Measurements from ENCODE around the gene TPRKB.
"Not testable (repeated sequence)": the region's sequence is repeated elsewhere in the genome, so short reads cannot be mapped to it uniquely, and the experiment has no call there.

The TPRKB gene

DNA sequence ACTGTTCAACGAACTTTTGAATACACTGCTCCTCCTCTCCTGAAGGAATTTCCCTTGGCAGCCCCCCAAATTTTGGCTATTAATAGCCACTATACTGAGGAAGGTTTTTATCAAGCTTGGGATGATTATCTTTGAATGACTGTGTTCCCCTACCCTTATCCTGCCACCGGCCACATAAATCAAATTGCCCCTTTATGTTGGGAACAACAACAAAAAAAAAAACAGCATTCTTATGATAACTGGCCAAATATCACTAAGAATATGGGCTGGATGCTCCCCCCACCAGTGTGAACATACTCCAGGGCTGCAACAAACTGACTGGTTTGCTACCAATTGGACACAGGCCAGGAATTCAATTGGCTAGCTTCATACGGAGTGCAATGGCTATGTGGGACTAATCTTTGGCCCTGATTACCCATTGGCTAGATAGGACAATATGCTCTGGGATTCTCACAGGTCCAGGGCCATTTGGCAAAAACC, 22.2 kb upstream of the TPRKB start:
- DNase-seq (ENCODE audit: low spot score) = no peak
- Histone ChIP-seq H3K4me3 (no peak overlapping the region), H3K27ac (peak overlapping the region in 1 of 2 donors; percentile 55)
- TF ChIP-seq, protein P1, sequence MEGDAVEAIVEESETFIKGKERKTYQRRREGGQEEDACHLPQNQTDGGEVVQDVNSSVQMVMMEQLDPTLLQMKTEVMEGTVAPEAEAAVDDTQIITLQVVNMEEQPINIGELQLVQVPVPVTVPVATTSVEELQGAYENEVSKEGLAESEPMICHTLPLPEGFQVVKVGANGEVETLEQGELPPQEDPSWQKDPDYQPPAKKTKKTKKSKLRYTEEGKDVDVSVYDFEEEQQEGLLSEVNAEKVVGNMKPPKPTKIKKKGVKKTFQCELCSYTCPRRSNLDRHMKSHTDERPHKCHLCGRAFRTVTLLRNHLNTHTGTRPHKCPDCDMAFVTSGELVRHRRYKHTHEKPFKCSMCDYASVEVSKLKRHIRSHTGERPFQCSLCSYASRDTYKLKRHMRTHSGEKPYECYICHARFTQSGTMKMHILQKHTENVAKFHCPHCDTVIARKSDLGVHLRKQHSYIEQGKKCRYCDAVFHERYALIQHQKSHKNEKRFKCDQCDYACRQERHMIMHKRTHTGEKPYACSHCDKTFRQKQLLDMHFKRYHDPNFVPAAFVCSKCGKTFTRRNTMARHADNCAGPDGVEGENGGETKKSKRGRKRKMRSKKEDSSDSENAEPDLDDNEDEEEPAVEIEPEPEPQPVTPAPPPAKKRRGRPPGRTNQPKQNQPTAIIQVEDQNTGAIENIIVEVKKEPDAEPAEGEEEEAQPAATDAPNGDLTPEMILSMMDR (IDR thresholded peaks at IDR 0.05) = no peak

DNA sequence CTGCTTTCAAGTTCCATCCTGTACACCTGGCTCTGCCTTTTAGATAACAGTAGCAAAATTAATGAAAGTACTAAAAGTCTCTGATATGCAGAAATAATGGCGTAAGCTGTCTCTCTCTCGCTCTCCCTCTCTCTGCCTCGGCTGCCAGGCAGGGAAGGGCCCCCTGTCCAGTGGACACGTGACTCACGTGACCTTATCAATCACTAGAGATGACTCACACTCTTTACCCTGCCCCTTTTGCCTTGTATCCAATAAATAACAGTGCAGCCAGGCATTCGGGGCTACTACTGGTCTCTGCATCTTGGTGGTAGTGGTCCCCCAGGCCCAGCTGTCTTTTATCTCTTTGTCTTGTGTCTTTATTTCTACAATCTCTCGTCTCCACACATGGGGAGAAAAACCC, 17.2 kb upstream of the TPRKB start:
- not testable (repeated sequence) for DNase-seq (ENCODE audit: low spot score); H3K27ac ChIP-seq; H3K4me3 ChIP-seq

DNA sequence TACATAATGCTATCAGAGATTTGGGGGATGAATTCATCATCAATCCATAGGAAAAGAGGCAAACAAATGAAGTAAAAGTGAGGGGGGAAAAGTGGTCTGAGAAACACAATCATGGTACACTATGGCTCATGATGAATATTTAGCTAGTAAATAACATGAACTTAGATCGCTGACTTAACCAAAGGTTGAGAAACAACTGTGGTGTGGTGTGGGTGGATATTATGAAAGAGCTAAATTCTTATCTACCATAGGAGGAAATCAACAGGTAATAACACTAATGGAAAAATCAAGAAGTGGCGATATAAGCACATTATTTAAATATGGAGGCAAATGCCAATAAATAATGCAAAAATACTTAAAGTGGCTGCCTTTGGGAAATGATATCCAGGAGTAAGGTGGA, 12.2 kb upstream of the TPRKB start:
- no peak overlapping the region for H3K27ac ChIP-seq
- no peak for DNase-seq (ENCODE audit: low spot score)
- TF ChIP-seq, protein P1 (IDR thresholded peaks at IDR 0.05) = no peak

DNA sequence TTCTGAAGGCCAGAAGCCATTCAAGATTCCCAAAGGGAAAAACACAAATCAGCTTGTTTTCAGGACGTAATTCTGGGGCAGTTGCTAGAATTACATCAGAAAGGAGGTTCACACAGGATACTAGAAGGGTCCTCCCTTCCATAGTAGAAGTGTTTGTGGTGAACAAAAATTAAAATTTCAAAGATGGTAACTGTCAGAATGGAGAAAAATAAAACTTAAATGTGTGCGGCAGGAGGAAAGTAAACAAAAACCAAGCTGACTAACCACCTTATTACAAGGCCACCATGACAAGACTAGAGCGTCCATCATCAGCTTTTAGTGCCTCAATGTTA, 9.7 kb upstream of the TPRKB start:
- DNase-seq (ENCODE audit: low spot score) = no peak
- Histone ChIP-seq H3K27ac (no peak overlapping the region), H3K4me3 (no peak overlapping the region)
- TF ChIP-seq, protein P1 (IDR thresholded peaks at IDR 0.05) = no peak

More for the DNA sequence above, 12.2 kb upstream of the TPRKB start:
- no peak overlapping the region for H3K4me3 ChIP-seq

DNA sequence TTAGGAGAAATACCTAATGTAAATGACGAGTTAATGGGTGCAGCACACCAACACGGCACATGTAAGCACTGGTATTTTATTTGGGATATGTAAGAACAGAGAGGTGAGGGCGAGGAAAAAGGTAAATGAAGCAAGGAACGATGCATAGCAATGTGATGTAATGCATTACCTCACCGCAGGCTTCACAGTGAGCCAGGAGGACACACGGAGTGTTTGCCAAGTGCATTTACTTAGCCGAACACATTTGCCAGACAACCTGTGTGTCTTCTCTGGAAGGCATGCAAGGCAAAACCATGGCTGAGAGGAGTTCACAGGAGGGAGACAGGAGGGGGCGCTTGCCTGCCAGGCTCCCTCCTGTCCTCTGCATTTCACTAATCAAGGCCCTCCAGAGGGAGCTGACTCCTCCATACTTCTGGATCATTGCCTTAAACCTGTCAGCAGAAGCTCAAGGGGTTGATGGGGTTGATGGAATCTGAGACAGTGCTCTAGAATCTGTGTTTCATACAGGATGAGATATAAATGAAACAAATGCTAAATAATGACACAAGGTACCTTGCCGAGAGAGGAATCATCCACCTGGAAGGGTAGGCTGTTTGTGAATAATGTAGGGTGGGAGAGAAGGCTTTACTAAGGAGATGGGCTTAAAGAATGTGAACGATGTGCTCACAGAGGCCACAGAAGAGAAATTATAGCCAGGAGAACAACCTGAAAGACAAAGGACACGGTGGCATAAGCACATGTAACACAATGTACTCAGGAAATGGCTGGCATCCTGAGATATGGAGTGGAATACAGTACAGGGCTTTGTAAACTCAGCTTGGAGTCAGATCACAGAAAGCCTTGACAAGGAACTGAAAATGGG, 9.1 kb upstream of the TPRKB start:
- no peak overlapping the region for H3K27ac ChIP-seq
- DNase-seq (ENCODE audit: low spot score) = no peak
- TF ChIP-seq, protein P1 (IDR thresholded peaks at IDR 0.05) = no peak
- H3K4me3 ChIP-seq = no peak overlapping the region

DNA sequence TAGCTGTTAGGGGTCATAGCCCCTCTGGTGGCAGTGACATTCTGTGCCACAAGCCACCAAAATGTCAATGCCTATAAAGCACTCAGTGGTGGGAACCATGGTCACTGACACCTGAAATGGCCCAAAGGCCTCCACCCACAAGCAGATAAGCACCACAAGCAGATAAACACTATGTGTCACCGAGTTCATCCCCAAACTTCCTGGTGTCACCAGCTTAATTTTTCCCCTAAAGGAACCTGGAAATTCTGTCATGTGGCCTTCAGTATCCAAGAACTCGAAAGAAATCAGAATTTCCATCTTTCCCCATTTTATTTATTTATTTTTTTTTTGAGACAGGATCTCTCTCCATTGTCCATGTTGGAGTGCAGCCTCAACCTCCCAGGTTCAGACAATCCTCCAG, 3.6 kb upstream of the TPRKB start:
- TF ChIP-seq, protein P1 (IDR thresholded peaks at IDR 0.05) = no peak
- Histone ChIP-seq H3K27ac (no peak overlapping the region), H3K4me3 (no peak overlapping the region)
- DNase-seq (ENCODE audit: low spot score) = no peak

DNA sequence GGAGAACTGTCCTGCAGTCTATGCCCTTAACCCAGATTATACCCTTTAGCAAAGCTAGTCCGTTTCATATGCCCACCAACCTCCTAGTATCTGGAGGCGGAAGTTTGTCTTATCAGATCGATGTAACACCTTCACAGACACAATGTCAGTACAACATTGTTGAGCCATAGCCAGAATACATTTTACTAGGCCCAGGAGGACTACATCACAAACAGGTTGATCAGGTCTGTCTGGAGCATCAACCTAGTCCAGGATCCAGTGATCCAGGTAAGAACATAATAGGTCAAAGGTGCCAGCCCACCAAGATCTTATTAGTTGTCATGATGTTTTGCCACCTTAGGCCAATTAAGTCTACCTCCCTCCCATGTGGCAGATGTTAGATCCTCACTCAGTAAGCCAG, 2.0 kb upstream of the TPRKB start:
- TF ChIP-seq, protein P1 (IDR thresholded peaks at IDR 0.05) = no peak
- Histone ChIP-seq H3K4me3 (no peak overlapping the region), H3K27ac (no peak overlapping the region)
- DNase-seq (ENCODE audit: low spot score) = no peak
